Regular cardiac myocyte (primary cell): ENCODE data around the gene MAGED1. TPM values are rescaled to one million over a fixed set of nuclear protein-coding genes. Genes with fewer than 3 reads are reported as not detected.

Experiments used
- total RNA-seq: library from RNA; depleted of rRNA; stranded (reverse); fragments of >200 nt; gene quantifications from 2 replicates; pipeline ENCODE4 v1.2.3, GENCODE V29; 2014

Gene MAGED1, protein sequence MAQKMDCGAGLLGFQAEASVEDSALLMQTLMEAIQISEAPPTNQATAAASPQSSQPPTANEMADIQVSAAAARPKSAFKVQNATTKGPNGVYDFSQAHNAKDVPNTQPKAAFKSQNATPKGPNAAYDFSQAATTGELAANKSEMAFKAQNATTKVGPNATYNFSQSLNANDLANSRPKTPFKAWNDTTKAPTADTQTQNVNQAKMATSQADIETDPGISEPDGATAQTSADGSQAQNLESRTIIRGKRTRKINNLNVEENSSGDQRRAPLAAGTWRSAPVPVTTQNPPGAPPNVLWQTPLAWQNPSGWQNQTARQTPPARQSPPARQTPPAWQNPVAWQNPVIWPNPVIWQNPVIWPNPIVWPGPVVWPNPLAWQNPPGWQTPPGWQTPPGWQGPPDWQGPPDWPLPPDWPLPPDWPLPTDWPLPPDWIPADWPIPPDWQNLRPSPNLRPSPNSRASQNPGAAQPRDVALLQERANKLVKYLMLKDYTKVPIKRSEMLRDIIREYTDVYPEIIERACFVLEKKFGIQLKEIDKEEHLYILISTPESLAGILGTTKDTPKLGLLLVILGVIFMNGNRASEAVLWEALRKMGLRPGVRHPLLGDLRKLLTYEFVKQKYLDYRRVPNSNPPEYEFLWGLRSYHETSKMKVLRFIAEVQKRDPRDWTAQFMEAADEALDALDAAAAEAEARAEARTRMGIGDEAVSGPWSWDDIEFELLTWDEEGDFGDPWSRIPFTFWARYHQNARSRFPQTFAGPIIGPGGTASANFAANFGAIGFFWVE
- total RNA-seq = 95.6 and 151 TPM in 2 replicates

DNA sequence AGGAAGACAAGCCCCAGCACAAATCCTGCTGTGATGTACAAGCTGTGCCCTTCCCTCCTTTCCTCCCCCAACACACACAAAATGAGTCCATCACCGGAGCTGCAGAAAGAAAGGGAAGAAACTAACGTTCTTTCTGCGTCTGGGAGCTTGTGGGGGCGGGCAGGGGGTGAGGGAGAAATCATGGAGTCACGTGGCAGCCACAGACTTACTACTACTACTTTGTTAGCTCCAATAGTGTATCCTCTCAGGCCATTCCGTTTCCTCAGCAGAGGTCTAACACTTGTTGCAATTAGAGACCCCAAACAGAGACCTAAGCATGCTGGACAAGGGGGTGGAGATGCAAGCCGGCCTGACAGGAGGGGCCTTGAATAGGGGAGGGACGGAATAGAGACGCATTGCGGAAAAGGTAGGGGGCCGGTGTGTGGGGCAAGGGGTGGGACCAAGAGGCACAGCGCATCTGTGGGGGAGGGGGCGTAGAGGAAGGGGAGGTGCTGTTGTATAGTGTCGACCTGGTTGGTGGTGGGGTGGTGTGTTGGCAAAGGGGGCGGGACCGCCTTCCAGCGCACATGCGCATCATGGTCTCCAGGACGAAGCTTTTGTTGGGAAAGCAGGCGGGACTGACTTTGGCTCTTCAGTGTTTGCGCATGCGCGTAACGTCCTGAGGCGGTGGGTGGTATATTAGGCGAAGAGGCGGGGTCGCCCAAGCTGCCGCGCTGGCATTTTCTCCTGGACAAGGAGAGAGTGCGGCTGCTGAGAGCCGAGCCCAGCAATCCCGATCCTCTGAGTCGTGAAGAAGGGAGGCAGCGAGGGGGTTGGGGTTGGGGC is at the start of gene MAGED1:
Gene MAGED1 (plus strand): TSS at position 703 of the 825 bp plus-strand sequence. CDS start 682 bp downstream, outside the sequence.

Other genes with a start within 250 kb of the MAGED1 start
- gene CENPVL2, start 210.8 kb upstream of the MAGED1 start, total RNA-seq = not detected in 2 replicates
- not detected in 2 replicates for gene CENPVL1, start 183.1 kb upstream of the MAGED1 start, total RNA-seq
- gene GSPT2, start 150.2 kb upstream of the MAGED1 start, total RNA-seq = 5.4 and 6.3 TPM in 2 replicates
- 41.2 and 56.0 TPM in 2 replicates for gene MAGED4B, start 175.6 kb downstream of the MAGED1 start, total RNA-seq